Vagina (tissue), 2 donors: ENCODE data around the gene PSME1.

ENCODE experiments used
- POLR2AphosphoS5 ChIP-seq, 2 donors: sonication (generic); formaldehyde crosslinking; IDR thresholded peaks; one replicate each; pipeline ENCODE4 v1.9.0; 2017; ENCODE audit warnings: antibody characterized with exemption in 2 of 2, mild to moderate bottlenecking in 2 of 2, low read depth in 1 of 2; ENCODE audit not compliant: insufficient read depth in 1 of 2
- TF ChIP-seq, protein P1 (sequence below), 3 experiments: fragments of 450-650 bp in 2 of 3; fragments of 200-600 bp in 1 of 3; sonication (generic) in 1 of 3; IDR thresholded peaks; one replicate each; pipeline ENCODE4 v1.5.1; 2017 to 2019; ENCODE audit warnings: antibody characterized with exemption in 3 of 3, mild to moderate bottlenecking in 2 of 3, moderate library complexity in 2 of 3

DNA sequence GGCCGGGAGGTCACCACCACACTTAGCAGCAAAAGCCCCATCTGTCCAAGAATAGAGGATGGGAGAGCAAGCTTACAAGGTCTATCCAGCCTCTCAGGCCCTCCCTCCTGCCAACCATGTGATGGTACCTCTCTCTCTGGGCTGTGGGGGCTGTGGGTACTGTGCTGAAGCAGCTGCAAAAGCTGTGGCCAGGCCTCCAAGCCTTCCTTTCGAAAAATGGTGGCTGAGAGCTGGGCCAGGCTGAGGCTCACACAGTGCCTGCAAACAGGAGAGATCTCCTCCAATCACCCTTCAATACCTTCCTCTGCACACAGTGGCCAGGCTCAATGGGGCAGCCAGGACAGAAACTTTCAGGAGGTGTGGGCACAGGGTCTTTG is 51.5 kb downstream of the PSME1 start:
- no peak for TF ChIP-seq POLR2AphosphoS5 (IDR thresholded peaks at IDR 0.05; ENCODE audit: insufficient read depth in 1 of 2, low read depth in 1 of 2)
- TF ChIP-seq, protein P1, sequence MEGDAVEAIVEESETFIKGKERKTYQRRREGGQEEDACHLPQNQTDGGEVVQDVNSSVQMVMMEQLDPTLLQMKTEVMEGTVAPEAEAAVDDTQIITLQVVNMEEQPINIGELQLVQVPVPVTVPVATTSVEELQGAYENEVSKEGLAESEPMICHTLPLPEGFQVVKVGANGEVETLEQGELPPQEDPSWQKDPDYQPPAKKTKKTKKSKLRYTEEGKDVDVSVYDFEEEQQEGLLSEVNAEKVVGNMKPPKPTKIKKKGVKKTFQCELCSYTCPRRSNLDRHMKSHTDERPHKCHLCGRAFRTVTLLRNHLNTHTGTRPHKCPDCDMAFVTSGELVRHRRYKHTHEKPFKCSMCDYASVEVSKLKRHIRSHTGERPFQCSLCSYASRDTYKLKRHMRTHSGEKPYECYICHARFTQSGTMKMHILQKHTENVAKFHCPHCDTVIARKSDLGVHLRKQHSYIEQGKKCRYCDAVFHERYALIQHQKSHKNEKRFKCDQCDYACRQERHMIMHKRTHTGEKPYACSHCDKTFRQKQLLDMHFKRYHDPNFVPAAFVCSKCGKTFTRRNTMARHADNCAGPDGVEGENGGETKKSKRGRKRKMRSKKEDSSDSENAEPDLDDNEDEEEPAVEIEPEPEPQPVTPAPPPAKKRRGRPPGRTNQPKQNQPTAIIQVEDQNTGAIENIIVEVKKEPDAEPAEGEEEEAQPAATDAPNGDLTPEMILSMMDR (IDR thresholded peaks at IDR 0.05) = no peak
